ENCODE results near the gene SV2C. TPM values are rescaled to one million over a fixed set of nuclear protein-coding genes. Genes with fewer than 3 reads are reported as not detected.

The SV2C gene
- total RNA-seq, 1 experiment from 2014 or later, result 0.09 TPM

GRCh38 chr5:76199336-76200318 is 116.4 kb downstream of the SV2C start (continued):
- TF ChIP-seq, protein P1, sequence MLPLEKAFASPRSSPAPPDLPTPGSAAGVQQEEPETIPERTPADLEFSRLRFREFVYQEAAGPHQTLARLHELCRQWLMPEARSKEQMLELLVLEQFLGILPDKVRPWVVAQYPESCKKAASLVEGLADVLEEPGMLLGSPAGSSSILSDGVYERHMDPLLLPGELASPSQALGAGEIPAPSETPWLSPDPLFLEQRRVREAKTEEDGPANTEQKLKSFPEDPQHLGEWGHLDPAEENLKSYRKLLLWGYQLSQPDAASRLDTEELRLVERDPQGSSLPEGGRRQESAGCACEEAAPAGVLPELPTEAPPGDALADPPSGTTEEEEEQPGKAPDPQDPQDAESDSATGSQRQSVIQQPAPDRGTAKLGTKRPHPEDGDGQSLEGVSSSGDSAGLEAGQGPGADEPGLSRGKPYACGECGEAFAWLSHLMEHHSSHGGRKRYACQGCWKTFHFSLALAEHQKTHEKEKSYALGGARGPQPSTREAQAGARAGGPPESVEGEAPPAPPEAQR (CRISPR knock-in tag; IDR thresholded peaks at IDR 0.05), result no peak

DNA sequence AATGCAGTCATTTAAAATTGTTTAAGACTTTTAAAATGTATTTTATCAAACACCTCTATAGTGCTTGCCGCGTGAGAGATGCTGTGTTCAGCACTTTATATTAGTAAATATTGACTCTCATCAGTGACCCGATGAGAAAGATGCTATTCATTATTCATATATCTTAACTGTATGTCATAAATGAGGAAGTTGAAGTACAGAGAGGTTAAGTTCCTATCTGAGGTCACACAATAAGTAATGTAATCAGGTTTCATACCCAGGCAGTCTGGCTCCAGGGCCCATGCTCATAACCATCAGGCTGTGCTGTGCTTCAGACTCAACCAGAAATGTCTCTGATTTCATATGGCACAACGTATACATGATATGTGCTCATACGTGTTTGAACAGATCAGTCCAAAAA is 119.0 kb downstream of the SV2C start:
- no peak for TF ChIP-seq CREM (CRISPR knock-in tag; IDR thresholded peaks at IDR 0.05)
- no peak overlapping the region for H3K27ac Mint-ChIP-seq
- no peak overlapping the region for H3K4me3 Mint-ChIP-seq
- DNase-seq (ENCODE audit: low spot score), result no peak
- peaks cover 29% of the 10 kb centered on the region for H3K4me1 Mint-ChIP-seq
- H3K9me3 Mint-ChIP-seq, result peaks cover 5% of the 10 kb centered on the region; the same call in 1 of the 2 replicates
- ATAC-seq, result no peak
- ChIA-PET CTCF (interaction anchor here (1.0 to 2.7 kb wide), 3 partner anchors 7 to 27 kb away, joined by 3 to 12 read pairs (median 7); no protein-coding TSS in a partner anchor), POLR2A (interaction anchor here (0.7 kb wide), 1 partner anchor 283 kb away, joined by 4 read pairs; no protein-coding TSS in a partner anchor)
- H3K27me3 Mint-ChIP-seq (ENCODE audit: low read depth), result no peaks in the 10 kb centered on the region
- no peaks in the 10 kb centered on the region for H3K36me3 Mint-ChIP-seq

DNA sequence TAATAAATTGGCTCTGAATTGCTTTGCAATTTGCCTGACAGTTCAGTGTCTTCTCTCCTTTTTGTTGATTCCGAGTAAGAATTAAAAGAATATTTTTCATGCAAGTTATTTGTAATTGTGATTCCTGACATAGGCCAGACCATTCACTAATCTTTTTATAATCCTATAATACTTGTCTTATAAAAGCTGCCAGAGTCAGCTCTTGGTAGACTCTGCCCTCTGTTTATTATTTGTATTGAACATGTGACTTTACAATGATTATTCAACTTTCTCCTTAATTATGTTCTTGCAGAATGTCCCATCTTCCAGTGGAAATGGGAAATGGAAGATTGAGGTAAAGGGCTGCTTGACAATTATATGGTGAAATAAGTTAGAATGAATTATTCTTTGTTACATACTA is 121.0 kb downstream of the SV2C start:
- DNase-seq (ENCODE audit: low spot score), result no peak
- no peaks in the 10 kb centered on the region for H3K36me3 Mint-ChIP-seq
- peaks cover 16% of the 10 kb centered on the region for H3K4me1 Mint-ChIP-seq
- CTCF ChIA-PET, result interaction anchor here (1.0 to 3.3 kb wide), 2 partner anchors 29 to 130 kb away, joined by 3 to 13 read pairs; no protein-coding TSS in a partner anchor
- H3K27me3 Mint-ChIP-seq (ENCODE audit: low read depth), result no peaks in the 10 kb centered on the region
- POLR2A ChIA-PET, result no interaction called here
- no peak for ATAC-seq
- no peak overlapping the region for H3K27ac Mint-ChIP-seq
- no peaks in the 10 kb centered on the region for H3K9me3 Mint-ChIP-seq
- no peak overlapping the region for H3K4me3 Mint-ChIP-seq
- TF ChIP-seq, protein P2, sequence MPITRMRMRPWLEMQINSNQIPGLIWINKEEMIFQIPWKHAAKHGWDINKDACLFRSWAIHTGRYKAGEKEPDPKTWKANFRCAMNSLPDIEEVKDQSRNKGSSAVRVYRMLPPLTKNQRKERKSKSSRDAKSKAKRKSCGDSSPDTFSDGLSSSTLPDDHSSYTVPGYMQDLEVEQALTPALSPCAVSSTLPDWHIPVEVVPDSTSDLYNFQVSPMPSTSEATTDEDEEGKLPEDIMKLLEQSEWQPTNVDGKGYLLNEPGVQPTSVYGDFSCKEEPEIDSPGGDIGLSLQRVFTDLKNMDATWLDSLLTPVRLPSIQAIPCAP (CRISPR knock-in tag; IDR thresholded peaks at IDR 0.05), result no peak
- TF ChIP-seq GABPB1 (CRISPR knock-in tag; IDR thresholded peaks at IDR 0.05) (no peak), ZNF121 (CRISPR knock-in tag; IDR thresholded peaks at IDR 0.05) (no peak), PREB (CRISPR knock-in tag; IDR thresholded peaks at IDR 0.05; ENCODE audit: borderline replicate concordance) (no peak), CBFB (CRISPR knock-in tag; IDR thresholded peaks at IDR 0.05; ENCODE audit: low read depth) (no peak), RORB (CRISPR knock-in tag; IDR thresholded peaks at IDR 0.05) (no peak), ZNF263 (CRISPR knock-in tag; IDR thresholded peaks at IDR 0.05; ENCODE audit: low read depth) (no peak), USF2 (CRISPR knock-in tag; IDR thresholded peaks at IDR 0.05) (no peak), SOX15 (CRISPR knock-in tag; IDR thresholded peaks at IDR 0.05) (no peak), SMAD4 (CRISPR knock-in tag; IDR thresholded peaks at IDR 0.05) (no peak), ZNF416 (CRISPR knock-in tag; IDR thresholded peaks at IDR 0.05) (no peak), TEAD1 (CRISPR knock-in tag; IDR thresholded peaks at IDR 0.05) (no peak), NR3C1 (CRISPR knock-in tag; conservative IDR thresholded peaks at IDR 0.05; ENCODE audit: low read depth) (no peak), E2F4 (CRISPR knock-in tag; IDR thresholded peaks at IDR 0.05; ENCODE audit: borderline replicate concordance, low read depth) (no peak), ELF4 (CRISPR knock-in tag; IDR thresholded peaks at IDR 0.05; ENCODE audit: low read depth) (no peak), PRRX2 (CRISPR knock-in tag; IDR thresholded peaks at IDR 0.05) (no peak), ZNF138 (CRISPR knock-in tag; conservative IDR thresholded peaks at IDR 0.05) (no peak)
- TF ChIP-seq, protein P3, sequence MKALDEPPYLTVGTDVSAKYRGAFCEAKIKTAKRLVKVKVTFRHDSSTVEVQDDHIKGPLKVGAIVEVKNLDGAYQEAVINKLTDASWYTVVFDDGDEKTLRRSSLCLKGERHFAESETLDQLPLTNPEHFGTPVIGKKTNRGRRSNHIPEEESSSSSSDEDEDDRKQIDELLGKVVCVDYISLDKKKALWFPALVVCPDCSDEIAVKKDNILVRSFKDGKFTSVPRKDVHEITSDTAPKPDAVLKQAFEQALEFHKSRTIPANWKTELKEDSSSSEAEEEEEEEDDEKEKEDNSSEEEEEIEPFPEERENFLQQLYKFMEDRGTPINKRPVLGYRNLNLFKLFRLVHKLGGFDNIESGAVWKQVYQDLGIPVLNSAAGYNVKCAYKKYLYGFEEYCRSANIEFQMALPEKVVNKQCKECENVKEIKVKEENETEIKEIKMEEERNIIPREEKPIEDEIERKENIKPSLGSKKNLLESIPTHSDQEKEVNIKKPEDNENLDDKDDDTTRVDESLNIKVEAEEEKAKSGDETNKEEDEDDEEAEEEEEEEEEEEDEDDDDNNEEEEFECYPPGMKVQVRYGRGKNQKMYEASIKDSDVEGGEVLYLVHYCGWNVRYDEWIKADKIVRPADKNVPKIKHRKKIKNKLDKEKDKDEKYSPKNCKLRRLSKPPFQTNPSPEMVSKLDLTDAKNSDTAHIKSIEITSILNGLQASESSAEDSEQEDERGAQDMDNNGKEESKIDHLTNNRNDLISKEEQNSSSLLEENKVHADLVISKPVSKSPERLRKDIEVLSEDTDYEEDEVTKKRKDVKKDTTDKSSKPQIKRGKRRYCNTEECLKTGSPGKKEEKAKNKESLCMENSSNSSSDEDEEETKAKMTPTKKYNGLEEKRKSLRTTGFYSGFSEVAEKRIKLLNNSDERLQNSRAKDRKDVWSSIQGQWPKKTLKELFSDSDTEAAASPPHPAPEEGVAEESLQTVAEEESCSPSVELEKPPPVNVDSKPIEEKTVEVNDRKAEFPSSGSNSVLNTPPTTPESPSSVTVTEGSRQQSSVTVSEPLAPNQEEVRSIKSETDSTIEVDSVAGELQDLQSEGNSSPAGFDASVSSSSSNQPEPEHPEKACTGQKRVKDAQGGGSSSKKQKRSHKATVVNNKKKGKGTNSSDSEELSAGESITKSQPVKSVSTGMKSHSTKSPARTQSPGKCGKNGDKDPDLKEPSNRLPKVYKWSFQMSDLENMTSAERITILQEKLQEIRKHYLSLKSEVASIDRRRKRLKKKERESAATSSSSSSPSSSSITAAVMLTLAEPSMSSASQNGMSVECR (CRISPR knock-in tag; IDR thresholded peaks at IDR 0.05; ENCODE audit: borderline replicate concordance), result no peak
- TF ChIP-seq, protein P4, sequence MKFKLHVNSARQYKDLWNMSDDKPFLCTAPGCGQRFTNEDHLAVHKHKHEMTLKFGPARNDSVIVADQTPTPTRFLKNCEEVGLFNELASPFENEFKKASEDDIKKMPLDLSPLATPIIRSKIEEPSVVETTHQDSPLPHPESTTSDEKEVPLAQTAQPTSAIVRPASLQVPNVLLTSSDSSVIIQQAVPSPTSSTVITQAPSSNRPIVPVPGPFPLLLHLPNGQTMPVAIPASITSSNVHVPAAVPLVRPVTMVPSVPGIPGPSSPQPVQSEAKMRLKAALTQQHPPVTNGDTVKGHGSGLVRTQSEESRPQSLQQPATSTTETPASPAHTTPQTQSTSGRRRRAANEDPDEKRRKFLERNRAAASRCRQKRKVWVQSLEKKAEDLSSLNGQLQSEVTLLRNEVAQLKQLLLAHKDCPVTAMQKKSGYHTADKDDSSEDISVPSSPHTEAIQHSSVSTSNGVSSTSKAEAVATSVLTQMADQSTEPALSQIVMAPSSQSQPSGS (CRISPR knock-in tag; IDR thresholded peaks at IDR 0.05; ENCODE audit: borderline replicate concordance, low read depth), result no peak
